ENCODE data around the gene ABCB4. TPM values are rescaled to one million over a fixed set of nuclear protein-coding genes. Genes with fewer than 3 reads are reported as not detected.
A peak's percentile ranks its signal among the peaks of the same experiment; 100 is the strongest.

ABCB4 gene
- total RNA-seq, 4 donors from 2014 or later: 0.29 to 2.4 (median 1.1) TPM; not detected in 1

- H3K4me3 ChIP-seq: no peak overlapping the region
- no peaks in the 10 kb centered on the region for H3K36me3 ChIP-seq
- TF ChIP-seq POLR2A (IDR thresholded peaks at IDR 0.05): no peak
- no peak for TF ChIP-seq CTCF (IDR thresholded peaks at IDR 0.05)
- intact Hi-C loops (cut with DNase I; ENCODE audit: low total_unique reads): no loop called here
- no peaks in the 10 kb centered on the region for H3K4me1 ChIP-seq
- H3K27me3 ChIP-seq: no peaks in the 10 kb centered on the region
- no peaks in the 10 kb centered on the region for H3K9me3 ChIP-seq
- no peak for DNase-seq
- no peak overlapping the region for H3K27ac ChIP-seq
These were observed 4.5 kb upstream of the ABCB4 start for GRCh38 chr7:87479951-87480350.

- no peak overlapping the region for H3K4me3 ChIP-seq
- H3K4me1 ChIP-seq: no peaks in the 10 kb centered on the region
- H3K27me3 ChIP-seq: no peaks in the 10 kb centered on the region
- no peak for DNase-seq
- TF ChIP-seq POLR2A (IDR thresholded peaks at IDR 0.05): no peak
- no peak for TF ChIP-seq CTCF (IDR thresholded peaks at IDR 0.05)
- intact Hi-C loops (cut with DNase I; ENCODE audit: low total_unique reads): no loop called here
- no peaks in the 10 kb centered on the region for H3K36me3 ChIP-seq
- no peak overlapping the region for H3K27ac ChIP-seq
- H3K9me3 ChIP-seq: no peaks in the 10 kb centered on the region
These were observed 688 bp upstream of the ABCB4 start for GRCh38 chr7:87476179-87476557.

- intact Hi-C loops (cut with DNase I; ENCODE audit: low total_unique reads): no loop called here
- no peaks in the 10 kb centered on the region for H3K4me1 ChIP-seq
- no peak for DNase-seq
- no peak overlapping the region for H3K27ac ChIP-seq
- no peaks in the 10 kb centered on the region for H3K36me3 ChIP-seq
- no peak for TF ChIP-seq CTCF (IDR thresholded peaks at IDR 0.05)
- TF ChIP-seq POLR2A (IDR thresholded peaks at IDR 0.05): no peak
- H3K27me3 ChIP-seq: no peaks in the 10 kb centered on the region
- H3K9me3 ChIP-seq: no peaks in the 10 kb centered on the region
- H3K4me3 ChIP-seq: peak overlapping the region in 1 of 2 donors; percentile 4
These were observed 734 bp downstream of the ABCB4 start for GRCh38 chr7:87474533-87475358.

GRCh38 chr7:87473986-87474385 lies 1.5 kb downstream of the ABCB4 start:
- no peaks in the 10 kb centered on the region for H3K4me1 ChIP-seq
- H3K27me3 ChIP-seq: no peaks in the 10 kb centered on the region
- H3K27ac ChIP-seq: no peak overlapping the region
- TF ChIP-seq CTCF (IDR thresholded peaks at IDR 0.05) (no peak), POLR2A (IDR thresholded peaks at IDR 0.05) (no peak)
- H3K36me3 ChIP-seq: no peaks in the 10 kb centered on the region
- intact Hi-C loops (cut with DNase I; ENCODE audit: low total_unique reads): no loop called here
- no peak for DNase-seq
- H3K4me3 ChIP-seq: no peak overlapping the region
- H3K9me3 ChIP-seq: no peaks in the 10 kb centered on the region

- no peaks in the 10 kb centered on the region for H3K4me1 ChIP-seq
- no peak for DNase-seq
- no peaks in the 10 kb centered on the region for H3K36me3 ChIP-seq
- H3K27ac ChIP-seq: no peak overlapping the region
- no peak overlapping the region for H3K4me3 ChIP-seq
- H3K27me3 ChIP-seq: no peaks in the 10 kb centered on the region
- intact Hi-C loops (cut with DNase I; ENCODE audit: low total_unique reads): no loop called here
- H3K9me3 ChIP-seq: no peaks in the 10 kb centered on the region
- TF ChIP-seq CTCF (IDR thresholded peaks at IDR 0.05) (no peak), POLR2A (IDR thresholded peaks at IDR 0.05) (no peak)
These were observed 2.3 kb downstream of the ABCB4 start for GRCh38 chr7:87473192-87473591.

Measured in uterus (tissue), 4 donors.